ENCODE data around the gene LHFPL3.
A peak's percentile ranks its signal among the peaks of the same experiment; 100 is the strongest.

Gene LHFPL3

DNA sequence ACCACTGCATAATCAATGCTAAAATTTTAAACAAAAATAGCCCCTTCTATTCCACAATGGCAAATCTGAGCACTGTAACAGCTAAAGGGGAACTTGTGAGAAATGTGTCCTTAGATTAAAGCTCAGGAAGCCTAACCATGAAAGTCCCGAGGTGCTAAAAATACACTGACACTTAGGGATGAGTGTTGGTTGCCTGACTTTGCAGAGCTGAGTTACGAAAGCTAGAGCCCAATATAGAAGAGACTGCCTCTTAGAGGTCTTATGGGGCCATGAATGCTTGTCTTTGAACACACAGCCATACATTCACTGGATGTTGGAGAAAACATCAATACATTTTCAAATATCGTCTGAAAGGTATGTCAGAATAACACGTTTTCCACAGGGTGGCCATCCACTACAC lies 209.7 kb downstream of the LHFPL3 start:
- no peak overlapping the region for H3K27ac ChIP-seq (ENCODE audit: low read depth, low read length)
- H3K79me2 ChIP-seq (ENCODE audit: control insufficient read depth, low read length) = no peaks in the 10 kb centered on the region
- no peaks in the 10 kb centered on the region for H3F3A ChIP-seq (ENCODE audit: control insufficient read depth, insufficient read depth)
- 0 out of 2 replicates have a peak, but pooled peaks cover 2% of the 10 kb centered on the region for H3K27me3 ChIP-seq (ENCODE audit: control insufficient read depth, low read length)
- no peaks in the 10 kb centered on the region for H3K9me3 ChIP-seq (ENCODE audit: control insufficient read depth, insufficient read depth, low read length)
- no peak overlapping the region for H3K4me2 ChIP-seq (ENCODE audit: low read length)
- no peaks in the 10 kb centered on the region for H3K4me1 ChIP-seq (ENCODE audit: control insufficient read depth, low read length)
- no peak for TF ChIP-seq EZH2phosphoT487 (IDR thresholded peaks at IDR 0.05; ENCODE audit: borderline replicate concordance, low read length)
- TF ChIP-seq, protein P1, sequence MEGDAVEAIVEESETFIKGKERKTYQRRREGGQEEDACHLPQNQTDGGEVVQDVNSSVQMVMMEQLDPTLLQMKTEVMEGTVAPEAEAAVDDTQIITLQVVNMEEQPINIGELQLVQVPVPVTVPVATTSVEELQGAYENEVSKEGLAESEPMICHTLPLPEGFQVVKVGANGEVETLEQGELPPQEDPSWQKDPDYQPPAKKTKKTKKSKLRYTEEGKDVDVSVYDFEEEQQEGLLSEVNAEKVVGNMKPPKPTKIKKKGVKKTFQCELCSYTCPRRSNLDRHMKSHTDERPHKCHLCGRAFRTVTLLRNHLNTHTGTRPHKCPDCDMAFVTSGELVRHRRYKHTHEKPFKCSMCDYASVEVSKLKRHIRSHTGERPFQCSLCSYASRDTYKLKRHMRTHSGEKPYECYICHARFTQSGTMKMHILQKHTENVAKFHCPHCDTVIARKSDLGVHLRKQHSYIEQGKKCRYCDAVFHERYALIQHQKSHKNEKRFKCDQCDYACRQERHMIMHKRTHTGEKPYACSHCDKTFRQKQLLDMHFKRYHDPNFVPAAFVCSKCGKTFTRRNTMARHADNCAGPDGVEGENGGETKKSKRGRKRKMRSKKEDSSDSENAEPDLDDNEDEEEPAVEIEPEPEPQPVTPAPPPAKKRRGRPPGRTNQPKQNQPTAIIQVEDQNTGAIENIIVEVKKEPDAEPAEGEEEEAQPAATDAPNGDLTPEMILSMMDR (IDR thresholded peaks at IDR 0.05; ENCODE audit: low read depth, low read length, poor library complexity, severe bottlenecking) = no peak
- no peaks in the 10 kb centered on the region for H3K36me3 ChIP-seq (ENCODE audit: control insufficient read depth, low read length)
- H3K4me3 ChIP-seq (ENCODE audit: low read length) = no peak overlapping the region
- no peaks in the 10 kb centered on the region for H4K20me1 ChIP-seq (ENCODE audit: control insufficient read depth, insufficient read depth, low read depth, low read length)
- H3K9me2 ChIP-seq (replicated peaks; ENCODE audit: control insufficient read depth, low read length) = no peaks in the 10 kb centered on the region

DNA sequence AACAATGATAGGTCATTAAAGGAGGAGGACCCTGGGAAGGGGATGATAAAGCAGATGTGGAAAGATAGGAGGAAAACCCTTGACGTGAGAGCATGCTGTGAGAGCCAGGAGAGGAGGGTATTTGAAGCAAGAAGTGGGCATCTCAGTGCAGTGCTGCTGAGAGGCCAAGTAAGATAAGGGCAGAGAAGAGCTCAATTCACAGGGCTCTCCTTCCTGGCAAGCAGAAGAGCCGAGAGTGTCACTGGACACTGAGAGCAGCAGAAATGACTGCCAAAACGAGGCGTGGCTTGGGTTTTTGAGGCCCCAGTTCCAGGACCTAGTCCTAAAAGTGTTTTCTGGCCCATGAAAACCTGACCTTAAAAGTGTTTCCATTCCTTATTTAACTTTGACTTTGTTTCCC lies 213.5 kb downstream of the LHFPL3 start:
- no peaks in the 10 kb centered on the region for H3K79me2 ChIP-seq (ENCODE audit: control insufficient read depth, low read length)
- H3K9me2 ChIP-seq (replicated peaks; ENCODE audit: control insufficient read depth, low read length) = no peaks in the 10 kb centered on the region
- no peak overlapping the region for H3K4me3 ChIP-seq (ENCODE audit: low read length)
- H3K27me3 ChIP-seq (ENCODE audit: control insufficient read depth, low read length) = 0 out of 2 replicates have a peak, but pooled peaks cover 2% of the 10 kb centered on the region
- H4K20me1 ChIP-seq (ENCODE audit: control insufficient read depth, insufficient read depth, low read depth, low read length) = no peaks in the 10 kb centered on the region
- H3K4me1 ChIP-seq (ENCODE audit: control insufficient read depth, low read length) = no peaks in the 10 kb centered on the region
- no peak overlapping the region for H3K4me2 ChIP-seq (ENCODE audit: low read length)
- H3K27ac ChIP-seq (ENCODE audit: low read depth, low read length) = no peak overlapping the region
- no peak for TF ChIP-seq EZH2phosphoT487 (IDR thresholded peaks at IDR 0.05; ENCODE audit: borderline replicate concordance, low read length)
- TF ChIP-seq, protein P1 (IDR thresholded peaks at IDR 0.05; ENCODE audit: low read depth, low read length, poor library complexity, severe bottlenecking) = no peak
- H3F3A ChIP-seq (ENCODE audit: control insufficient read depth, insufficient read depth) = no peaks in the 10 kb centered on the region
- H3K36me3 ChIP-seq (ENCODE audit: control insufficient read depth, low read length) = no peaks in the 10 kb centered on the region
- no peaks in the 10 kb centered on the region for H3K9me3 ChIP-seq (ENCODE audit: control insufficient read depth, insufficient read depth, low read length)

DNA sequence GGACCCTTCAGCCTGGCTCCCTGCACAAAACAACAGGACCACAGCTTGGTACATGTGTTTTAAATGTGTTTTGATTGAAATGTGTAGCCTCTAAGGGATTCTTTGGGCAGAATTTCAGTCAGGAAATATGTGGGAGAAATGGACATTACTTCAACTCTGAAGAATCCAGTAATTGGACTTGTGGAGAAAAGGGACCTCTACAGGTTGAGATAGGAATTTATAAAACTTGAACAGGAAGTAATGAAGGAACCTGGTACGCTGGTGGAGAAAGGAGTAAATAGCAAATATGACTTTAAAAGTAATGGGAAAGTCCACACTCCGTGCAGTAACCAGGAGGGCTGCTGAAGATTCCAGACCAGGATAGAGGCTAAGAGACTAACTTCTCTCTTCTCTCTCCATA lies 220.5 kb downstream of the LHFPL3 start:
- Histone ChIP-seq H3K4me2 (ENCODE audit: low read length) (no peak overlapping the region), H4K20me1 (ENCODE audit: control insufficient read depth, insufficient read depth, low read depth, low read length) (no peaks in the 10 kb centered on the region), H3K9me2 (replicated peaks; ENCODE audit: control insufficient read depth, low read length) (no peaks in the 10 kb centered on the region), H3K9me3 (ENCODE audit: control insufficient read depth, insufficient read depth, low read length) (no peaks in the 10 kb centered on the region), H3K36me3 (ENCODE audit: control insufficient read depth, low read length) (no peaks in the 10 kb centered on the region), H3K4me1 (ENCODE audit: control insufficient read depth, low read length) (no peaks in the 10 kb centered on the region), H3F3A (ENCODE audit: control insufficient read depth, insufficient read depth) (no peaks in the 10 kb centered on the region), H3K4me3 (ENCODE audit: low read length) (no peak overlapping the region), H3K27me3 (ENCODE audit: control insufficient read depth, low read length) (no peaks in the 10 kb centered on the region), H3K79me2 (ENCODE audit: control insufficient read depth, low read length) (no peaks in the 10 kb centered on the region), H3K27ac (ENCODE audit: low read depth, low read length) (no peak overlapping the region)
- TF ChIP-seq, protein P1 (IDR thresholded peaks at IDR 0.05; ENCODE audit: low read depth, low read length, poor library complexity, severe bottlenecking) = peak; percentile 40
- TF ChIP-seq EZH2phosphoT487 (IDR thresholded peaks at IDR 0.05; ENCODE audit: borderline replicate concordance, low read length) = no peak
